ENCODE measurements around the gene CYP4F8. TPM values are rescaled to one million over a fixed set of nuclear protein-coding genes. Genes with fewer than 3 reads are reported as not detected.

Gene CYP4F8
- total RNA-seq, 1 experiment from 2014 or later, result not detected

DNA sequence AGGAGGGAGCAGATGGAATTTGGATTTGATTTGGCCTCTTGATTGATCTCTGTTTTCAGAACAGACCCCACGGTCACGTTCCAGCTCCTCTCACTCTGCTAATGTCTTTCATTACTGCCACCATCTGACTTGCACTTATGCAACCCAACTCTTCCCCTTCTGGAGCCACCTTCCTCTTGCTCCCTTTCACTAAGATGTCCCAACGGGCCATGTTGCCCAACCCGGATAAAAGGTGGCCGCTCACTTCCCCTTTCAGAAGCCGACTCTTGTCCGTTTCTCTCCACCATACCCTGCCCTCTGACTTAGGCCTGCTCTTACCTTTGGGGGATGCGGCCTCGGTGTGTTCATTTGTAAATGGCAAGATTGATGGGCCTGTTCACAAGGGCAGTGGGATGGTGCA is 27.4 kb upstream of the CYP4F8 start:
- Histone ChIP-seq H3K4me1 (ENCODE audit: control insufficient read depth, insufficient read depth, low read length) (no peaks in the 10 kb centered on the region; the same call in 1 of the 2 replicates), H3K27ac (ENCODE audit: low read length) (no peak overlapping the region), H3K9me3 (ENCODE audit: control insufficient read depth, insufficient read depth, low read depth, low read length) (no peaks in the 10 kb centered on the region), H3K4me3 (ENCODE audit: low read depth in 2 of 2, low read length in 2 of 2) (no peak overlapping the region), H3K36me3 (ENCODE audit: control insufficient read depth, insufficient read depth, low read length) (no peaks in the 10 kb centered on the region), H3K27me3 (ENCODE audit: control insufficient read depth, insufficient read depth, low read length) (peaks cover 1% of the 10 kb centered on the region; the same call in 1 of the 2 replicates)
- POLR2A ChIA-PET, result no interaction called here
- DNase-seq (ENCODE audit: low read depth, low spot score) (no peak), ATAC-seq (no peak)
- intact Hi-C loops (cut with micrococcal nuclease; ENCODE audit: unreplicated experiment), result no loop called here
- in situ Hi-C loops (cut with HindIII; ENCODE audit: low pct_unique_long_range_greater_than_20kb, low sequenced_read_pairs), result no loop called here
- CTCF ChIA-PET, result no interaction called here
- TF ChIP-seq, protein P1, sequence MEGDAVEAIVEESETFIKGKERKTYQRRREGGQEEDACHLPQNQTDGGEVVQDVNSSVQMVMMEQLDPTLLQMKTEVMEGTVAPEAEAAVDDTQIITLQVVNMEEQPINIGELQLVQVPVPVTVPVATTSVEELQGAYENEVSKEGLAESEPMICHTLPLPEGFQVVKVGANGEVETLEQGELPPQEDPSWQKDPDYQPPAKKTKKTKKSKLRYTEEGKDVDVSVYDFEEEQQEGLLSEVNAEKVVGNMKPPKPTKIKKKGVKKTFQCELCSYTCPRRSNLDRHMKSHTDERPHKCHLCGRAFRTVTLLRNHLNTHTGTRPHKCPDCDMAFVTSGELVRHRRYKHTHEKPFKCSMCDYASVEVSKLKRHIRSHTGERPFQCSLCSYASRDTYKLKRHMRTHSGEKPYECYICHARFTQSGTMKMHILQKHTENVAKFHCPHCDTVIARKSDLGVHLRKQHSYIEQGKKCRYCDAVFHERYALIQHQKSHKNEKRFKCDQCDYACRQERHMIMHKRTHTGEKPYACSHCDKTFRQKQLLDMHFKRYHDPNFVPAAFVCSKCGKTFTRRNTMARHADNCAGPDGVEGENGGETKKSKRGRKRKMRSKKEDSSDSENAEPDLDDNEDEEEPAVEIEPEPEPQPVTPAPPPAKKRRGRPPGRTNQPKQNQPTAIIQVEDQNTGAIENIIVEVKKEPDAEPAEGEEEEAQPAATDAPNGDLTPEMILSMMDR (IDR thresholded peaks at IDR 0.05), result no peak
- no peak for TF ChIP-seq POLR2AphosphoS5 (IDR thresholded peaks at IDR 0.05; ENCODE audit: low read depth, low read length)
- no peak for TF ChIP-seq SIN3A (IDR thresholded peaks at IDR 0.05; ENCODE audit: borderline replicate concordance, insufficient read depth, low read depth, low read length)
- TF ChIP-seq TCF7L2 (IDR thresholded peaks at IDR 0.05; ENCODE audit: low read depth, low read length), result no peak
- TF ChIP-seq, protein P2, sequence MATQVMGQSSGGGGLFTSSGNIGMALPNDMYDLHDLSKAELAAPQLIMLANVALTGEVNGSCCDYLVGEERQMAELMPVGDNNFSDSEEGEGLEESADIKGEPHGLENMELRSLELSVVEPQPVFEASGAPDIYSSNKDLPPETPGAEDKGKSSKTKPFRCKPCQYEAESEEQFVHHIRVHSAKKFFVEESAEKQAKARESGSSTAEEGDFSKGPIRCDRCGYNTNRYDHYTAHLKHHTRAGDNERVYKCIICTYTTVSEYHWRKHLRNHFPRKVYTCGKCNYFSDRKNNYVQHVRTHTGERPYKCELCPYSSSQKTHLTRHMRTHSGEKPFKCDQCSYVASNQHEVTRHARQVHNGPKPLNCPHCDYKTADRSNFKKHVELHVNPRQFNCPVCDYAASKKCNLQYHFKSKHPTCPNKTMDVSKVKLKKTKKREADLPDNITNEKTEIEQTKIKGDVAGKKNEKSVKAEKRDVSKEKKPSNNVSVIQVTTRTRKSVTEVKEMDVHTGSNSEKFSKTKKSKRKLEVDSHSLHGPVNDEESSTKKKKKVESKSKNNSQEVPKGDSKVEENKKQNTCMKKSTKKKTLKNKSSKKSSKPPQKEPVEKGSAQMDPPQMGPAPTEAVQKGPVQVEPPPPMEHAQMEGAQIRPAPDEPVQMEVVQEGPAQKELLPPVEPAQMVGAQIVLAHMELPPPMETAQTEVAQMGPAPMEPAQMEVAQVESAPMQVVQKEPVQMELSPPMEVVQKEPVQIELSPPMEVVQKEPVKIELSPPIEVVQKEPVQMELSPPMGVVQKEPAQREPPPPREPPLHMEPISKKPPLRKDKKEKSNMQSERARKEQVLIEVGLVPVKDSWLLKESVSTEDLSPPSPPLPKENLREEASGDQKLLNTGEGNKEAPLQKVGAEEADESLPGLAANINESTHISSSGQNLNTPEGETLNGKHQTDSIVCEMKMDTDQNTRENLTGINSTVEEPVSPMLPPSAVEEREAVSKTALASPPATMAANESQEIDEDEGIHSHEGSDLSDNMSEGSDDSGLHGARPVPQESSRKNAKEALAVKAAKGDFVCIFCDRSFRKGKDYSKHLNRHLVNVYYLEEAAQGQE (IDR thresholded peaks at IDR 0.05; ENCODE audit: insufficient read depth in 1 of 2, low read depth in 2 of 2, low read length in 1 of 2), result no peak
- BruUV-seq (replicated peaks), result no TSS peak

DNA sequence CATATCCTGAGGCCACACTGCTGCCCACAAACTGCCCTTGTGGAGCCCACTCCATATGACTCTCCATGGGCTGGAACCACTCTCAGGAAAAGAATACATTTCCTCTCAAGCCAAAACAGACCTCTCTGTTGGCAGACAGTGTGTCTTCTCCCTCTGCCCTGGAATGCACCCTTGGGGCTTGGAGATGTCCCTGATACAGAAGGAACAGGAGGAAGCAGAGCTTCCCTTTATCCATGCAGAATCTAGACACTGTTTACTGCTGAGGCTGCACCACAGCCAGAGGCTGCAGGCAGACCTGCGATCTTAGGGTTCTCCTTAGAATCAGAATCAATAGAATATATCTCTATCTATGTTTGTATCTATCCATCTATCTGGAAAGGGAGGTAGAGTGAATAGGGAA is 26.8 kb upstream of the CYP4F8 start:
- in situ Hi-C loops (cut with HindIII; ENCODE audit: low pct_unique_long_range_greater_than_20kb, low sequenced_read_pairs), result no loop called here
- ATAC-seq (no peak), DNase-seq (ENCODE audit: low read depth, low spot score) (no peak)
- H3K4me1 ChIP-seq (ENCODE audit: control insufficient read depth, insufficient read depth, low read length), result no peaks in the 10 kb centered on the region; the same call in 1 of the 2 replicates
- no peaks in the 10 kb centered on the region; the same call in 1 of the 2 replicates for H3K27me3 ChIP-seq (ENCODE audit: control insufficient read depth, insufficient read depth, low read length)
- intact Hi-C loops (cut with micrococcal nuclease; ENCODE audit: unreplicated experiment), result no loop called here
- H3K36me3 ChIP-seq (ENCODE audit: control insufficient read depth, insufficient read depth, low read length), result no peaks in the 10 kb centered on the region
- TF ChIP-seq POLR2AphosphoS5 (IDR thresholded peaks at IDR 0.05; ENCODE audit: low read depth, low read length) (no peak), SIN3A (IDR thresholded peaks at IDR 0.05; ENCODE audit: borderline replicate concordance, insufficient read depth, low read depth, low read length) (no peak), TCF7L2 (IDR thresholded peaks at IDR 0.05; ENCODE audit: low read depth, low read length) (no peak)
- TF ChIP-seq, protein P1 (IDR thresholded peaks at IDR 0.05), result no peak
- TF ChIP-seq, protein P2 (IDR thresholded peaks at IDR 0.05; ENCODE audit: insufficient read depth in 1 of 2, low read depth in 2 of 2, low read length in 1 of 2), result no peak
- ChIA-PET POLR2A (no interaction called here), CTCF (interaction anchor here (0.7 kb wide), 1 partner anchor 132 kb away, joined by 3 read pairs; no protein-coding TSS in a partner anchor)
- H3K4me3 ChIP-seq (ENCODE audit: low read depth in 2 of 2, low read length in 2 of 2), result no peak overlapping the region
- no TSS peak for BruUV-seq (replicated peaks)
- no peaks in the 10 kb centered on the region for H3K9me3 ChIP-seq (ENCODE audit: control insufficient read depth, insufficient read depth, low read depth, low read length)
- H3K27ac ChIP-seq (ENCODE audit: low read length), result no peak overlapping the region
